ENCODE data around the gene CDK19. TPM values are rescaled to one million over a fixed set of nuclear protein-coding genes. Genes with fewer than 3 reads are reported as not detected.
A peak's percentile ranks its signal among the peaks of the same experiment; 100 is the strongest.
"Not testable (repeated sequence)": the region's sequence is repeated elsewhere in the genome, so short reads cannot be mapped to it uniquely, and the experiment has no call there.

CDK19 gene
- total RNA-seq, 1 donor: 15.6 TPM

GRCh38 chr6:110589865-110590513, 225.3 kb downstream of the CDK19 start:
- Histone ChIP-seq H3K4me3 (ENCODE audit: insufficient read depth, low read length) (no peak overlapping the region), H3K27ac (ENCODE audit: low read depth, low read length) (no peak overlapping the region), H3K27me3 (ENCODE audit: insufficient read depth, low read length) (no peaks in the 10 kb centered on the region), H3K4me1 (ENCODE audit: insufficient read depth, low read length) (peaks cover 11% of the 10 kb centered on the region), H4K20me1 (ENCODE audit: insufficient read depth, low read length) (no peaks in the 10 kb centered on the region), H3K79me2 (ENCODE audit: insufficient read depth, low read length) (no peaks in the 10 kb centered on the region), H3K9me3 (ENCODE audit: low read depth, low read length) (no peaks in the 10 kb centered on the region), H3K4me2 (ENCODE audit: insufficient read depth, low read length) (no peak overlapping the region), H3K36me3 (ENCODE audit: insufficient read depth, low read length) (no peaks in the 10 kb centered on the region), H2AFZ (ENCODE audit: low read length) (peak overlapping the region; percentile 14)
- TF ChIP-seq, protein P1, sequence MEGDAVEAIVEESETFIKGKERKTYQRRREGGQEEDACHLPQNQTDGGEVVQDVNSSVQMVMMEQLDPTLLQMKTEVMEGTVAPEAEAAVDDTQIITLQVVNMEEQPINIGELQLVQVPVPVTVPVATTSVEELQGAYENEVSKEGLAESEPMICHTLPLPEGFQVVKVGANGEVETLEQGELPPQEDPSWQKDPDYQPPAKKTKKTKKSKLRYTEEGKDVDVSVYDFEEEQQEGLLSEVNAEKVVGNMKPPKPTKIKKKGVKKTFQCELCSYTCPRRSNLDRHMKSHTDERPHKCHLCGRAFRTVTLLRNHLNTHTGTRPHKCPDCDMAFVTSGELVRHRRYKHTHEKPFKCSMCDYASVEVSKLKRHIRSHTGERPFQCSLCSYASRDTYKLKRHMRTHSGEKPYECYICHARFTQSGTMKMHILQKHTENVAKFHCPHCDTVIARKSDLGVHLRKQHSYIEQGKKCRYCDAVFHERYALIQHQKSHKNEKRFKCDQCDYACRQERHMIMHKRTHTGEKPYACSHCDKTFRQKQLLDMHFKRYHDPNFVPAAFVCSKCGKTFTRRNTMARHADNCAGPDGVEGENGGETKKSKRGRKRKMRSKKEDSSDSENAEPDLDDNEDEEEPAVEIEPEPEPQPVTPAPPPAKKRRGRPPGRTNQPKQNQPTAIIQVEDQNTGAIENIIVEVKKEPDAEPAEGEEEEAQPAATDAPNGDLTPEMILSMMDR (IDR thresholded peaks at IDR 0.05; ENCODE audit: extremely low read depth, low read depth, low read length): no peak
- no peak for DNase-seq (ENCODE audit: insufficient read length, low spot score, missing footprints)

DNA sequence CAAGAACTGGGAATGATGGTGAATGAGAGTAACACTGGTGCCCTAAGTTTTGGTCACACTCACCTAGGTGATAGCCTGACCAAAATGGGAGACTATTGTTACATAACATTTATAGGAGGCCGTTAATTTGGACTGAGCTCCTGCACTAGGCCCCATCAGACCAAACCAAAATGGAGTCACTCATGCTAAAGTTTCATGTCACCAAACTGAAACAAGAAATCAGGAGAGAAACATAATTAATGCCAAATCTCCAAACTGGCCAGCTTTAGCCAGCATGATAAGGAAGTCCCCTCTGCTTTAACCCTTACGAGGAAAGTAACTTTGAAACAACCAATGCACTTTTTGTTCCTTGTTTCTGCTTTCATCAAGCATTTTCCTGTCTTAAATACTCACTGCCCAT, 227.9 kb downstream of the CDK19 start:
- no peak overlapping the region for H3K27ac ChIP-seq (ENCODE audit: low read depth, low read length)
- no peaks in the 10 kb centered on the region for H4K20me1 ChIP-seq (ENCODE audit: insufficient read depth, low read length)
- no peak overlapping the region for H3K4me2 ChIP-seq (ENCODE audit: insufficient read depth, low read length)
- H3K27me3 ChIP-seq (ENCODE audit: insufficient read depth, low read length): no peaks in the 10 kb centered on the region
- H2AFZ ChIP-seq (ENCODE audit: low read length): no peak overlapping the region
- no peaks in the 10 kb centered on the region for H3K36me3 ChIP-seq (ENCODE audit: insufficient read depth, low read length)
- no peak for DNase-seq (ENCODE audit: insufficient read length, low spot score, missing footprints)
- TF ChIP-seq, protein P1 (IDR thresholded peaks at IDR 0.05; ENCODE audit: extremely low read depth, low read depth, low read length): no peak
- H3K4me3 ChIP-seq (ENCODE audit: insufficient read depth, low read length): no peak overlapping the region
- H3K9me3 ChIP-seq (ENCODE audit: low read depth, low read length): no peaks in the 10 kb centered on the region
- no peaks in the 10 kb centered on the region for H3K79me2 ChIP-seq (ENCODE audit: insufficient read depth, low read length)
- peaks cover 11% of the 10 kb centered on the region for H3K4me1 ChIP-seq (ENCODE audit: insufficient read depth, low read length)

DNA sequence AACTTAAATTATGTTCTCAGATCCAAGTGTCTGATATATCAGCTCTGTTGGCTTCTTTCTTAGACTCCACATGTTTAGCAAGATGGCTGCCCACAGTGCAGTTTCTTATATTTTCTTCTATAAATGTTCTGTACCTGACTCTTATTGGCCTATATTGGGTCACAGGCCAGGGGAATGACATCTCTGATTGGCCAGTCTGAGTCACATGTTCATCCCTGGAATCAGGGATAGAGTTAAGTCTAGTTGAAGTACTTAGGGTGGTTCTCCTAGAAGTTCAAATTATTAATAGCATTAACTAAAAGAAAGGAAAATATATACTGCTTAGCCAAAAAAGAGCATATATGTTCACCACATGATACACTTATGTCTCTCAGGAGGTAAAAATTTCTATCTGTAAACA, 233.6 kb downstream of the CDK19 start:
- H3K4me3 ChIP-seq (ENCODE audit: insufficient read depth, low read length): no peak overlapping the region

GRCh38 chr6:110577596-110578167, 237.6 kb downstream of the CDK19 start:
- H3K4me1 ChIP-seq (ENCODE audit: insufficient read depth, low read length); H3K9me3 ChIP-seq (ENCODE audit: low read depth, low read length); H3K4me3 ChIP-seq (ENCODE audit: insufficient read depth, low read length); H3K79me2 ChIP-seq (ENCODE audit: insufficient read depth, low read length); H4K20me1 ChIP-seq (ENCODE audit: insufficient read depth, low read length); H3K27ac ChIP-seq (ENCODE audit: low read depth, low read length); H3K36me3 ChIP-seq (ENCODE audit: insufficient read depth, low read length); H3K4me2 ChIP-seq (ENCODE audit: insufficient read depth, low read length); H3K27me3 ChIP-seq (ENCODE audit: insufficient read depth, low read length); DNase-seq (ENCODE audit: insufficient read length, low spot score, missing footprints); H2AFZ ChIP-seq (ENCODE audit: low read length): not testable (repeated sequence)

More for the DNA sequence above, 233.6 kb downstream of the CDK19 start:
- Histone ChIP-seq H3K27ac (ENCODE audit: low read depth, low read length) (no peak overlapping the region), H3K27me3 (ENCODE audit: insufficient read depth, low read length) (no peaks in the 10 kb centered on the region), H3K36me3 (ENCODE audit: insufficient read depth, low read length) (no peaks in the 10 kb centered on the region), H2AFZ (ENCODE audit: low read length) (peak overlapping the region; percentile 22), H3K4me1 (ENCODE audit: insufficient read depth, low read length) (no peaks in the 10 kb centered on the region), H3K4me2 (ENCODE audit: insufficient read depth, low read length) (no peak overlapping the region), H3K9me3 (ENCODE audit: low read depth, low read length) (no peaks in the 10 kb centered on the region), H3K79me2 (ENCODE audit: insufficient read depth, low read length) (no peaks in the 10 kb centered on the region), H4K20me1 (ENCODE audit: insufficient read depth, low read length) (no peaks in the 10 kb centered on the region)
- peak; percentile 55 for DNase-seq (ENCODE audit: insufficient read length, low spot score, missing footprints)
- TF ChIP-seq, protein P1 (IDR thresholded peaks at IDR 0.05; ENCODE audit: extremely low read depth, low read depth, low read length): no peak
